ENCODE data around the gene BRCC3. TPM values are rescaled to one million over a fixed set of nuclear protein-coding genes. Genes with fewer than 3 reads are reported as not detected.

BRCC3 gene
- total and polyA plus RNA-seq, 2 donors (not counting 3 experiments of a cell fraction or from before 2014, with no cell fraction given): 12.4 to 25.5 TPM

- no peak for FAIRE-seq
These were observed 60.8 kb downstream of the BRCC3 start for GRCh38 chrX:155132110-155132509.

GRCh38 chrX:155134255-155134654, 62.9 kb downstream of the BRCC3 start:
- no TSS peak for BruUV-seq (replicated peaks)
- no peak overlapping the region for H3K4me3 ChIP-seq (replicated peaks in 1 of 3; ENCODE audit: insufficient read depth in 1 of 3, low read depth in 1 of 3, low read length in 3 of 3)
- dilution Hi-C loops (cut with MboI; ENCODE audit: extremely low pct_ligation_motif_present, low sequenced_read_pairs) (no loop called here), intact Hi-C loops (cut with micrococcal nuclease) (no loop called here)
- no peak overlapping the region for H3K9ac ChIP-seq (replicated peaks; ENCODE audit: extremely low read depth, insufficient read depth, low read length)
- H3K9me3 ChIP-seq (replicated peaks; ENCODE audit: control insufficient read depth, insufficient read depth, low read length): no peaks in the 10 kb centered on the region
- no peaks in the 10 kb centered on the region for H3K79me2 ChIP-seq (ENCODE audit: control insufficient read depth, insufficient read depth, low read length)
- H4K20me1 ChIP-seq (replicated peaks; ENCODE audit: control insufficient read depth, extremely low read depth, insufficient read depth, low read length): no peaks in the 10 kb centered on the region
- TF ChIP-seq FOS (IDR thresholded peaks at IDR 0.05; ENCODE audit: borderline replicate concordance, insufficient read depth, low read length): no peak
- TF ChIP-seq JUN (IDR thresholded peaks at IDR 0.05; ENCODE audit: borderline replicate concordance, insufficient read depth, insufficient read length, low read depth): no peak
- TF ChIP-seq POLR2A (IDR thresholded peaks at IDR 0.05; ENCODE audit: low read depth, low read length): no peak
- TF ChIP-seq CTCF (IDR thresholded peaks at IDR 0.05; ENCODE audit: extremely low read depth in 1 of 2, insufficient read depth in 1 of 2, low read depth in 1 of 2, low read length in 2 of 2): no peak
- no peak for TF ChIP-seq EZH2 (IDR thresholded peaks at IDR 0.05; ENCODE audit: borderline replicate concordance, low read depth, low read length, severe bottlenecking)
- no peak for TF ChIP-seq GATA2 (IDR thresholded peaks at IDR 0.05; ENCODE audit: insufficient read depth, insufficient read length, low read depth, low read length)
- TF ChIP-seq MYC (IDR thresholded peaks at IDR 0.05; ENCODE audit: low read depth, low read length): no peak
- DNase-seq (ENCODE audit: low read depth, low spot score) (no peak), FAIRE-seq (no peak)
- ChIA-PET POLR2A (no interaction called here), CTCF (no interaction called here)
- H2AFZ ChIP-seq (ENCODE audit: low read depth, low read length): no peak overlapping the region
- H3K36me3 ChIP-seq (ENCODE audit: control insufficient read depth in 2 of 2, extremely low read depth in 1 of 2, insufficient read depth in 2 of 2, low read length in 2 of 2): no peaks in the 10 kb centered on the region
- no peaks in the 10 kb centered on the region for H3K4me1 ChIP-seq (ENCODE audit: control insufficient read depth, extremely low read depth, insufficient read depth, low read length)
- no peaks in the 10 kb centered on the region for H3K27me3 ChIP-seq (ENCODE audit: control insufficient read depth in 2 of 2, insufficient read depth in 2 of 2, low read length in 2 of 2)
- no peak overlapping the region for H3K4me2 ChIP-seq (ENCODE audit: insufficient read depth, low read length)
- H3K9me1 ChIP-seq (replicated peaks; ENCODE audit: control insufficient read depth, extremely low read depth, insufficient read depth, low read length): no peaks in the 10 kb centered on the region
- no peak overlapping the region for H3K27ac ChIP-seq (ENCODE audit: insufficient read depth, low read depth, low read length)

More at GRCh38 chrX:155132110-155132509, 60.8 kb downstream of the BRCC3 start:
- Histone ChIP-seq H2AFZ (ENCODE audit: low read depth, low read length) (no peak overlapping the region), H3K79me2 (ENCODE audit: control insufficient read depth, insufficient read depth, low read length) (no peaks in the 10 kb centered on the region), H3K27me3 (ENCODE audit: control insufficient read depth in 2 of 2, insufficient read depth in 2 of 2, low read length in 2 of 2) (no peaks in the 10 kb centered on the region), H3K9me1 (replicated peaks; ENCODE audit: control insufficient read depth, extremely low read depth, insufficient read depth, low read length) (no peaks in the 10 kb centered on the region), H3K9ac (replicated peaks; ENCODE audit: extremely low read depth, insufficient read depth, low read length) (no peak overlapping the region), H3K9me3 (replicated peaks; ENCODE audit: control insufficient read depth, insufficient read depth, low read length) (no peaks in the 10 kb centered on the region), H3K36me3 (ENCODE audit: control insufficient read depth in 2 of 2, extremely low read depth in 1 of 2, insufficient read depth in 2 of 2, low read length in 2 of 2) (no peaks in the 10 kb centered on the region), H4K20me1 (replicated peaks; ENCODE audit: control insufficient read depth, extremely low read depth, insufficient read depth, low read length) (no peaks in the 10 kb centered on the region), H3K4me3 (replicated peaks in 1 of 3; ENCODE audit: insufficient read depth in 1 of 3, low read depth in 1 of 3, low read length in 3 of 3) (no peak overlapping the region), H3K4me1 (ENCODE audit: control insufficient read depth, extremely low read depth, insufficient read depth, low read length) (no peaks in the 10 kb centered on the region), H3K27ac (ENCODE audit: insufficient read depth, low read depth, low read length) (no peak overlapping the region), H3K4me2 (ENCODE audit: insufficient read depth, low read length) (no peak overlapping the region)
- CTCF ChIA-PET: no interaction called here
- dilution Hi-C loops (cut with MboI; ENCODE audit: extremely low pct_ligation_motif_present, low sequenced_read_pairs): no loop called here
- no TSS peak for BruUV-seq (replicated peaks)
- no peak for TF ChIP-seq MAX (IDR thresholded peaks at IDR 0.05; ENCODE audit: insufficient read depth, insufficient read length)
- DNase-seq (ENCODE audit: low read depth, low spot score): no peak
- POLR2A ChIA-PET: no interaction called here
- intact Hi-C loops (cut with micrococcal nuclease): no loop called here

All from endothelial cell of umbilical vein (primary cell).